ENCODE measurements around the gene TP73.
"Not testable (repeated sequence)": the region's sequence is repeated elsewhere in the genome, so short reads cannot be mapped to it uniquely, and the experiment has no call there.

TP73 gene

GRCh38 chr1:3618881-3619671, 33.2 kb upstream of the TP73 start:
- DNase-seq: peak; percentile 73

- no peak for DNase-seq
These were observed 31.6 kb upstream of the TP73 start for GRCh38 chr1:3620708-3621107.

- DNase-seq: peak; percentile 18
These were observed 31.1 kb upstream of the TP73 start for GRCh38 chr1:3621151-3621671.

- DNase-seq: not testable (repeated sequence)
These were observed 30.2 kb upstream of the TP73 start for GRCh38 chr1:3622102-3622501.

- DNase-seq: no peak
These were observed 28.7 kb upstream of the TP73 start for GRCh38 chr1:3623441-3624199.

GRCh38 chr1:3624200-3625136, 27.8 kb upstream of the TP73 start, which contains the start of gene TPRG1L:
TPRG1L (plus strand) TSS chr1:3625015; CDS start chr1:3625073, 58 bp downstream.
- peak; percentile 97 for DNase-seq

GRCh38 chr1:3625151-3625907, 27.0 kb upstream of the TP73 start:
- peak; percentile 30 for DNase-seq

GRCh38 chr1:3626025-3626424, 26.3 kb upstream of the TP73 start:
- no peak for DNase-seq

- no peak for DNase-seq
These were observed 24.6 kb upstream of the TP73 start for GRCh38 chr1:3627515-3628253.

GRCh38 chr1:3628445-3628844, 23.9 kb upstream of the TP73 start:
- no peak for DNase-seq

GRCh38 chr1:3629561-3630160, 22.7 kb upstream of the TP73 start:
- no peak for DNase-seq

GRCh38 chr1:3630161-3630611, 22.1 kb upstream of the TP73 start:
- no peak for DNase-seq

- DNase-seq: no peak
These were observed 21.4 kb upstream of the TP73 start for GRCh38 chr1:3630914-3631313.

GRCh38 chr1:3631320-3632260, 20.7 kb upstream of the TP73 start:
- no peak for DNase-seq

- DNase-seq: no peak
These were observed 20.0 kb upstream of the TP73 start for GRCh38 chr1:3632298-3632697.

GRCh38 chr1:3632716-3633343, 19.5 kb upstream of the TP73 start:
- no peak for DNase-seq

GRCh38 chr1:3633344-3634058, 18.8 kb upstream of the TP73 start:
- DNase-seq: no peak

- DNase-seq: no peak
These were observed 18.1 kb upstream of the TP73 start for GRCh38 chr1:3634059-3634800.

Measured in NCI-H1105 (cell line).